WTC11 (cell line): ENCODE results near the gene MAML2. TPM values are rescaled to one million over a fixed set of nuclear protein-coding genes. Genes with fewer than 3 reads are reported as not detected.

Experiments used
- ATAC-seq: fragments of 200-7000 bp; cut with Tn5 transposase; 2 replicates; pipeline ENCODE4 v1.10.0; 2021; ENCODE audit warnings: mild to moderate bottlenecking, moderate library complexity
- CTCF ChIA-PET: fragments of 300-600 bp; sonication (Branson Sonifier 250); formaldehyde crosslinking; loops from one replicate; lab custom pipeline; 2021; ENCODE audit warnings: antibody characterized with exemption; lab: Charles Lee
- POLR2A ChIA-PET: fragments of 350-600 bp; sonication (Branson Sonifier 250); formaldehyde crosslinking; loops from one replicate; lab custom pipeline; 2021; ENCODE audit warnings: antibody characterized with exemption; lab: Charles Lee
- DNase-seq: peaks from one replicate; pipeline ENCODE4 v3.0.0; 2021; ENCODE audit warnings: low spot score
- H3K27ac Mint-ChIP-seq: 2 replicates; pipeline ENCODE4 v1.8.0; 2021; ENCODE audit warnings: mixed read lengths
- H3K27me3 Mint-ChIP-seq: 2 replicates; pipeline ENCODE4 v1.8.0; 2021; ENCODE audit warnings: low read depth, mild to moderate bottlenecking, moderate library complexity, mixed read lengths
- H3K36me3 Mint-ChIP-seq: 2 replicates; pipeline ENCODE4 v1.8.0; 2021; ENCODE audit warnings: mixed read lengths
- H3K4me1 Mint-ChIP-seq: 2 replicates; pipeline ENCODE4 v1.8.0; 2022; ENCODE audit warnings: mixed read lengths
- H3K4me3 Mint-ChIP-seq: 2 replicates; pipeline ENCODE4 v1.8.0; 2021; ENCODE audit warnings: mild to moderate bottlenecking, moderate library complexity, mixed read lengths
- H3K9me3 Mint-ChIP-seq: 2 replicates; pipeline ENCODE4 v1.8.0; 2021; ENCODE audit warnings: mixed read lengths
- AR ChIP-seq: fragments of 250-450 bp; sonication (Bioruptor Pico); IDR thresholded peaks from 2 replicates; pipeline ENCODE4 v1.9.0; 2021; ENCODE audit warnings: mild to moderate bottlenecking
- ATF3 ChIP-seq: sonication (generic); formaldehyde crosslinking; conservative IDR thresholded peaks from 2 replicates; pipeline ENCODE4 v1.8.1; 2022; ENCODE audit warnings: mild to moderate bottlenecking, missing genetic modification reagents
- CREM ChIP-seq: sonication (generic); formaldehyde crosslinking; IDR thresholded peaks from 2 replicates; pipeline ENCODE4 v1.8.1; 2022; ENCODE audit warnings: mild to moderate bottlenecking, missing genetic modification reagents, moderate library complexity
- CTCF ChIP-seq: fragments of 200-600 bp; IDR thresholded peaks from 2 replicates; pipeline ENCODE4 v1.8.0; 2022; ENCODE audit warnings: antibody characterized with exemption
- HMGXB4 ChIP-seq: sonication (generic); formaldehyde crosslinking; IDR thresholded peaks from 2 replicates; pipeline ENCODE4 v1.8.1; 2023; ENCODE audit warnings: mild to moderate bottlenecking, moderate library complexity, missing genetic modification reagents
- MAX ChIP-seq: sonication (generic); formaldehyde crosslinking; IDR thresholded peaks from 2 replicates; pipeline ENCODE4 v1.8.0; 2022; ENCODE audit warnings: mild to moderate bottlenecking, missing genetic modification reagents
- MYBL2 ChIP-seq: sonication (generic); formaldehyde crosslinking; IDR thresholded peaks from 2 replicates; pipeline ENCODE4 v1.8.1; 2023; ENCODE audit warnings: mild to moderate bottlenecking, moderate library complexity, missing genetic modification reagents
- NFYB ChIP-seq: sonication (generic); formaldehyde crosslinking; conservative IDR thresholded peaks from 2 replicates; pipeline ENCODE4 v1.8.0; 2022; ENCODE audit warnings: low read depth, missing genetic modification reagents
- RELA ChIP-seq: sonication (generic); formaldehyde crosslinking; IDR thresholded peaks from 2 replicates; pipeline ENCODE4 v1.8.1; 2022; ENCODE audit warnings: missing genetic modification reagents, mild to moderate bottlenecking, borderline replicate concordance
- RORB ChIP-seq: fragments of 250-450 bp; sonication (Bioruptor Pico); IDR thresholded peaks from 2 replicates; pipeline ENCODE4 v1.9.0; 2021; ENCODE audit warnings: mild to moderate bottlenecking
- TCF7 ChIP-seq: sonication (generic); formaldehyde crosslinking; IDR thresholded peaks from 2 replicates; pipeline ENCODE4 v1.8.0; 2022; ENCODE audit warnings: mild to moderate bottlenecking, low read depth, missing genetic modification reagents, moderate library complexity
- TEAD4 ChIP-seq: sonication (generic); formaldehyde crosslinking; IDR thresholded peaks from 2 replicates; pipeline ENCODE4 v1.8.0; 2022; ENCODE audit warnings: mild to moderate bottlenecking, missing genetic modification reagents
- USF1 ChIP-seq: sonication (generic); formaldehyde crosslinking; IDR thresholded peaks from 2 replicates; pipeline ENCODE4 v1.8.0; 2022; ENCODE audit warnings: mild to moderate bottlenecking, missing genetic modification reagents
- USF2 ChIP-seq: sonication (generic); formaldehyde crosslinking; IDR thresholded peaks from 2 replicates; pipeline ENCODE4 v1.8.1; 2023; ENCODE audit warnings: mild to moderate bottlenecking, missing genetic modification reagents, moderate library complexity
- ZNF138 ChIP-seq: sonication (generic); formaldehyde crosslinking; conservative IDR thresholded peaks from 2 replicates; pipeline ENCODE4 v1.8.1; 2022; ENCODE audit warnings: mild to moderate bottlenecking, moderate library complexity, missing genetic modification reagents
- ZNF317 ChIP-seq: sonication (generic); formaldehyde crosslinking; IDR thresholded peaks from 2 replicates; pipeline ENCODE4 v1.8.1; 2023; ENCODE audit warnings: low read depth, mild to moderate bottlenecking, moderate library complexity, missing genetic modification reagents, borderline replicate concordance
- total RNA-seq: library from RNA; stranded (reverse); gene quantifications from 3 replicates; pipeline ENCODE4 v1.2.3, GENCODE V29; 2021
- TF ChIP-seq, protein P1 (sequence below): sonication (generic); formaldehyde crosslinking; IDR thresholded peaks from 2 replicates; pipeline ENCODE4 v1.8.0; 2022; ENCODE audit warnings: mild to moderate bottlenecking, missing genetic modification reagents
- TF ChIP-seq, protein P2 (sequence below): sonication (generic); formaldehyde crosslinking; IDR thresholded peaks from 2 replicates; pipeline ENCODE4 v1.8.1; 2023; ENCODE audit warnings: mild to moderate bottlenecking, missing genetic modification reagents
- TF ChIP-seq, protein P3 (sequence below): sonication (generic); formaldehyde crosslinking; IDR thresholded peaks from 2 replicates; pipeline ENCODE4 v1.8.1; 2022; ENCODE audit warnings: missing genetic modification reagents, borderline replicate concordance
- TF ChIP-seq, protein P4 (sequence below): fragments of 250-450 bp; sonication (Bioruptor Pico); IDR thresholded peaks from 2 replicates; pipeline ENCODE4 v1.9.0; 2021; ENCODE audit warnings: moderate library complexity, mild to moderate bottlenecking, inconsistent platforms, borderline replicate concordance

The MAML2 gene
- total RNA-seq, 1 experiment from 2014 or later, result 8.1 TPM

DNA sequence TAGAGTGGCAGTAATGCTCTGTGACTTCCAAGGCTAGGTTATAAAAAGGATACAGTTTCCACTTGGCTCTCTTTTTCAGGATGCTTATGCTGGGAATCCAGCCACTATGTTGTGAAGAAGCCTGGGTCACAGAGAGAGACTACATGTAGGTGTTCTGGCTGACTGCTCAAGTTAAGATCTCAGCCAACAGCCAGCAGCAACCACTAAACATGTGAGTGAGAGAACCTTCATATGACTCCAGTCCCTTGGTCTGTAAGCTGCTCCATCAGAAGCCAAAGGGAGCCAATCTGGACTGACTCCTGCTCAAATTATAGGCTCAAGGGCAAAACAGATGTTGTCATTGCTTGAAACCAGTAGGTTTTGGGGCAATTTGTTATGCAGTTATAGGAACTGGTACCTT, 162.7 kb downstream of the MAML2 start:
- no peaks in the 10 kb centered on the region for H3K9me3 Mint-ChIP-seq
- no peaks in the 10 kb centered on the region for H3K27me3 Mint-ChIP-seq
- peak overlapping the region; percentile 18; the same call in 1 of the 2 replicates for H3K4me3 Mint-ChIP-seq
- DNase-seq (no peak), ATAC-seq (peak; percentile 62)
- H3K4me1 Mint-ChIP-seq, result peaks cover 77% of the 10 kb centered on the region
- TF ChIP-seq MYBL2 (CRISPR knock-in tag), result no peak
- TF ChIP-seq CTCF, result no peak
- no peak for TF ChIP-seq AR
- TF ChIP-seq TEAD4 (CRISPR knock-in tag), result no peak
- no peak for TF ChIP-seq RELA (CRISPR knock-in tag)
- TF ChIP-seq, protein P1, sequence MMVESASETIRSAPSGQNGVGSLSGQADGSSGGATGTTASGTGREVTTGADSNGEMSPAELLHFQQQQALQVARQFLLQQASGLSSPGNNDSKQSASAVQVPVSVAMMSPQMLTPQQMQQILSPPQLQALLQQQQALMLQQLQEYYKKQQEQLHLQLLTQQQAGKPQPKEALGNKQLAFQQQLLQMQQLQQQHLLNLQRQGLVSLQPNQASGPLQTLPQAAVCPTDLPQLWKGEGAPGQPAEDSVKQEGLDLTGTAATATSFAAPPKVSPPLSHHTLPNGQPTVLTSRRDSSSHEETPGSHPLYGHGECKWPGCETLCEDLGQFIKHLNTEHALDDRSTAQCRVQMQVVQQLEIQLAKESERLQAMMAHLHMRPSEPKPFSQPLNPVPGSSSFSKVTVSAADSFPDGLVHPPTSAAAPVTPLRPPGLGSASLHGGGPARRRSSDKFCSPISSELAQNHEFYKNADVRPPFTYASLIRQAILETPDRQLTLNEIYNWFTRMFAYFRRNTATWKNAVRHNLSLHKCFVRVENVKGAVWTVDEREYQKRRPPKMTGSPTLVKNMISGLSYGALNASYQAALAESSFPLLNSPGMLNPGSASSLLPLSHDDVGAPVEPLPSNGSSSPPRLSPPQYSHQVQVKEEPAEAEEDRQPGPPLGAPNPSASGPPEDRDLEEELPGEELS (CRISPR knock-in tag), result no peak
- no peak for TF ChIP-seq ATF3 (CRISPR knock-in tag)
- TF ChIP-seq TCF7 (CRISPR knock-in tag), result no peak
- no peak for TF ChIP-seq ZNF138 (CRISPR knock-in tag)
- no peak for TF ChIP-seq RORB (CRISPR knock-in tag)
- TF ChIP-seq, protein P2, sequence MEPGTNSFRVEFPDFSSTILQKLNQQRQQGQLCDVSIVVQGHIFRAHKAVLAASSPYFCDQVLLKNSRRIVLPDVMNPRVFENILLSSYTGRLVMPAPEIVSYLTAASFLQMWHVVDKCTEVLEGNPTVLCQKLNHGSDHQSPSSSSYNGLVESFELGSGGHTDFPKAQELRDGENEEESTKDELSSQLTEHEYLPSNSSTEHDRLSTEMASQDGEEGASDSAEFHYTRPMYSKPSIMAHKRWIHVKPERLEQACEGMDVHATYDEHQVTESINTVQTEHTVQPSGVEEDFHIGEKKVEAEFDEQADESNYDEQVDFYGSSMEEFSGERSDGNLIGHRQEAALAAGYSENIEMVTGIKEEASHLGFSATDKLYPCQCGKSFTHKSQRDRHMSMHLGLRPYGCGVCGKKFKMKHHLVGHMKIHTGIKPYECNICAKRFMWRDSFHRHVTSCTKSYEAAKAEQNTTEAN, result no peak
- TF ChIP-seq ZNF317 (CRISPR knock-in tag), result no peak
- no peak for TF ChIP-seq HMGXB4 (CRISPR knock-in tag)
- CTCF ChIA-PET, result interaction anchor here (1.8 kb wide), 1 partner anchor 163 kb away, joined by 6 read pairs; the partner anchor contains the start of gene MAML2
- POLR2A ChIA-PET, result interaction anchor here (0.7 kb wide), 1 partner anchor 26 kb away, joined by 3 read pairs; no protein-coding TSS in a partner anchor
- H3K36me3 Mint-ChIP-seq, result no peaks in the 10 kb centered on the region; the same call in 1 of the 2 replicates
- H3K27ac Mint-ChIP-seq, result peak overlapping the region; percentile 55

GRCh38 chr11:96179905-96180304, 163.1 kb downstream of the MAML2 start:
- CTCF ChIA-PET, result interaction anchor here (1.8 kb wide), 1 partner anchor 163 kb away, joined by 6 read pairs; the partner anchor contains the start of gene MAML2
- H3K27me3 Mint-ChIP-seq, result no peaks in the 10 kb centered on the region
- no peak for DNase-seq
- H3K9me3 Mint-ChIP-seq, result no peaks in the 10 kb centered on the region
- ATAC-seq, result peak; percentile 36
- peaks cover 73% of the 10 kb centered on the region for H3K4me1 Mint-ChIP-seq
- H3K4me3 Mint-ChIP-seq, result no peak overlapping the region
- no peaks in the 10 kb centered on the region; the same call in 1 of the 2 replicates for H3K36me3 Mint-ChIP-seq
- peak overlapping the region; percentile 55 for H3K27ac Mint-ChIP-seq
- POLR2A ChIA-PET, result interaction anchor here (0.7 kb wide), 1 partner anchor 26 kb away, joined by 3 read pairs; no protein-coding TSS in a partner anchor
- no peak for TF ChIP-seq USF2 (CRISPR knock-in tag)
- TF ChIP-seq CREM, result no peak
- TF ChIP-seq USF1, result no peak
- TF ChIP-seq, protein P3, sequence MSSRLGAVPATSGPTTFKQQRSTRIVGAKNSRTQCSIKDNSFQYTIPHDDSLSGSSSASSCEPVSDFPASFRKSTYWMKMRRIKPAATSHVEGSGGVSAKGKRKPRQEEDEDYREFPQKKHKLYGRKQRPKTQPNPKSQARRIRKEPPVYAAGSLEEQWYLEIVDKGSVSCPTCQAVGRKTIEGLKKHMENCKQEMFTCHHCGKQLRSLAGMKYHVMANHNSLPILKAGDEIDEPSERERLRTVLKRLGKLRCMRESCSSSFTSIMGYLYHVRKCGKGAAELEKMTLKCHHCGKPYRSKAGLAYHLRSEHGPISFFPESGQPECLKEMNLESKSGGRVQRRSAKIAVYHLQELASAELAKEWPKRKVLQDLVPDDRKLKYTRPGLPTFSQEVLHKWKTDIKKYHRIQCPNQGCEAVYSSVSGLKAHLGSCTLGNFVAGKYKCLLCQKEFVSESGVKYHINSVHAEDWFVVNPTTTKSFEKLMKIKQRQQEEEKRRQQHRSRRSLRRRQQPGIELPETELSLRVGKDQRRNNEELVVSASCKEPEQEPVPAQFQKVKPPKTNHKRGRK, result no peak
- TF ChIP-seq NFYB, result no peak
- TF ChIP-seq MAX, result no peak
- TF ChIP-seq, protein P4, sequence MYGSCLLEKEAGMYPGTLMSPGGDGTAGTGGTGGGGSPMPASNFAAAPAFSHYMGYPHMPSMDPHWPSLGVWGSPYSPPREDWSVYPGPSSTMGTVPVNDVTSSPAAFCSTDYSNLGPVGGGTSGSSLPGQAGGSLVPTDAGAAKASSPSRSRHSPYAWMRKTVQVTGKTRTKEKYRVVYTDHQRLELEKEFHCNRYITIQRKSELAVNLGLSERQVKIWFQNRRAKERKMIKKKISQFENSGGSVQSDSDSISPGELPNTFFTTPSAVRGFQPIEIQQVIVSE (CRISPR knock-in tag), result no peak
